Left kidney (tissue), 2 donors: ENCODE data around the gene ETV4. TPM values are rescaled to one million over a fixed set of nuclear protein-coding genes. Genes with fewer than 3 reads are reported as not detected.

ENCODE experiments used
- DNase-seq: peaks from one replicate; pipeline ENCODE4 v3.0.0-alpha.2; 2013
- polyA plus RNA-seq: library from polyadenylated mRNA; unstranded; fragments of 120-200 nt; gene quantifications from one replicate; pipeline ENCODE4 v1.2.1, GENCODE V29; 2013; ENCODE audit not compliant: insufficient read length

Gene ETV4
- polyA plus RNA-seq, 1 donor: 43.6 TPM

- no peak for DNase-seq
Observed at GRCh38 chr17:43543771-43544575, 2.2 kb downstream of the ETV4 start.

GRCh38 chr17:43543300-43543699 is 2.8 kb downstream of the ETV4 start:
- no peak for DNase-seq

GRCh38 chr17:43542859-43543258 is 3.3 kb downstream of the ETV4 start:
- DNase-seq: no peak

- DNase-seq: no peak
Observed at GRCh38 chr17:43540821-43541674, 5.1 kb downstream of the ETV4 start.

GRCh38 chr17:43536236-43536992 is 9.7 kb downstream of the ETV4 start:
- no peak for DNase-seq

GRCh38 chr17:43534909-43535308 is 11.2 kb downstream of the ETV4 start:
- DNase-seq: no peak

GRCh38 chr17:43533699-43534098 is 12.4 kb downstream of the ETV4 start:
- no peak for DNase-seq

GRCh38 chr17:43532581-43532980 is 13.6 kb downstream of the ETV4 start:
- DNase-seq: no peak

- no peak for DNase-seq
Observed at GRCh38 chr17:43531955-43532354, 14.2 kb downstream of the ETV4 start.

- DNase-seq: no peak
Observed at GRCh38 chr17:43531082-43531378, 15.1 kb downstream of the ETV4 start.

- peak; percentile 100 for DNase-seq
Observed at GRCh38 chr17:43530288-43531081, 15.7 kb downstream of the ETV4 start.

- no peak for DNase-seq
Observed at GRCh38 chr17:43529947-43530287, 16.2 kb downstream of the ETV4 start.

GRCh38 chr17:43528988-43529814 is 16.9 kb downstream of the ETV4 start:
- no peak for DNase-seq

GRCh38 chr17:43528319-43528987 is 17.7 kb downstream of the ETV4 start:
- DNase-seq: no peak

GRCh38 chr17:43526886-43527648 is 19.1 kb downstream of the ETV4 start:
- DNase-seq: no peak

GRCh38 chr17:43524945-43525575 is 21.1 kb downstream of the ETV4 start:
- DNase-seq: no peak

- no peak for DNase-seq
Observed at GRCh38 chr17:43521389-43521788, 24.8 kb downstream of the ETV4 start.

GRCh38 chr17:43517615-43518386 is 28.3 kb downstream of the ETV4 start:
- DNase-seq: no peak
